ENCODE results near the gene METRN.

METRN gene

DNA sequence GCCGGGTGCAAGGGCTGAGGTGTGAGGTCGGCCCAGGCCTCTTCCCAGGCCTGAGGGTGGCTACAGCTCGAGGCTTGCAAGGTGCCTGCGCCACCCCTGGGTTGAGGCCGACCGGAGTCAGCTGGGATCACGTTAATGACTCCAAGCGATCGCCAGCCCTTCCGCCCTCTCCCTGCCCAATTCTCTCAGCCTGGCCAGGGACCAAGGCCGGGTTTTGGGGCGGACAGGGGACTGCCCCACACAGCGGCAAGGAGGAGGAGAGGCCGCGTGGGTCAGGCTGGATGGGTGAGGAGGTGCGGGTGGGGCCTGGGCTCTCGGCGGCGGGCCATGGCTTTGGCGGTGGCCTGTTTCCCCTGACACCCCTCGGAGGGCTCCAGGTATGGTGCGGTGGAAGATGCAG lies 21.6 kb upstream of the METRN start:
- FAIRE-seq = no peak

DNA sequence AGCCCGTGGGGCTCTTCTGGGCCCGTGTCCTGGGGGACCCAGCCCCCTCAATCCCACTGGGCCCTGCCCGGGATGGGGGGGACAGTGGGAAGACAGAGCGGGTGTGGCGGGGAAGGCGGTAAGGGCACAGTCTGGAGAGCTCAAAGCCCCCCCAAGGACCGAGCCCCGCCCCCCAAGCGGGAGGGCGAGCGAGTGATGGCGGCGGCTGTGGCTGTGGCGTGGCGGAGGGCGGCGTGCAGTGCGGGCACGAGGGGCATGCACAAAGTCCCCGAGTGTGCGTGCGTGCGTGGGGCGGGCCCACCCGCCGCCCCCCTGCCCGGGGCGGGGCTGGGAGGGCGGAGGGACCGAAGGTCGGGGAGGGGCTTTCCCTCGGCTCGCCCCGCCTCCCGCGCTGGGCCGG lies 21.2 kb upstream of the METRN start:
- no peak for FAIRE-seq

- no peak for FAIRE-seq
Measured at GRCh38 chr16:694187-694862, 20.6 kb upstream of the METRN start.

DNA sequence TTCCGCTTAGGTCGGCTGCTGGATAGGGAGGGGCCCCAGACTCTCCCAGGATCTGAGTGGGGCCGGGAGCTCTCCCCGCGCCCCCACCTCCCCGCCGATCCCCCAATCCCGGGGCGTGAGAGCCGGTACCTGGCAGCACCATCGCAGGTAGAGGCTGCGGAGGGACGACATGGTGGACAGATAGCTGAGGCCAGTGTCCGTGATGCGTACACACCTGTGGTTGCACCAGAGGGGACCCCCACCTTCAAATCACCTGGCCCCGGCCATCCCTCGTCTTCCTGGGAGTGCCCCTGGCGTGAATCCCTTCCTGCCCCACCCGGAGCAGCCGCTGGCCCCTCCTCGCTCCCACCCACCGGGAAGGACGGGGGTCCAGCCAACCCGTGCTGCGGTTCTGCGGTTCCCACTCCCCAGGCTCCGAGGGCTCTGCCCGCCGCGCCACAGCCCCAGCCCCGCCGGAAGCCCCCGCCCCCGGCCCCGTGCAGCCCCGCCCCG lies 20.0 kb upstream of the METRN start:
- no peak for FAIRE-seq

DNA sequence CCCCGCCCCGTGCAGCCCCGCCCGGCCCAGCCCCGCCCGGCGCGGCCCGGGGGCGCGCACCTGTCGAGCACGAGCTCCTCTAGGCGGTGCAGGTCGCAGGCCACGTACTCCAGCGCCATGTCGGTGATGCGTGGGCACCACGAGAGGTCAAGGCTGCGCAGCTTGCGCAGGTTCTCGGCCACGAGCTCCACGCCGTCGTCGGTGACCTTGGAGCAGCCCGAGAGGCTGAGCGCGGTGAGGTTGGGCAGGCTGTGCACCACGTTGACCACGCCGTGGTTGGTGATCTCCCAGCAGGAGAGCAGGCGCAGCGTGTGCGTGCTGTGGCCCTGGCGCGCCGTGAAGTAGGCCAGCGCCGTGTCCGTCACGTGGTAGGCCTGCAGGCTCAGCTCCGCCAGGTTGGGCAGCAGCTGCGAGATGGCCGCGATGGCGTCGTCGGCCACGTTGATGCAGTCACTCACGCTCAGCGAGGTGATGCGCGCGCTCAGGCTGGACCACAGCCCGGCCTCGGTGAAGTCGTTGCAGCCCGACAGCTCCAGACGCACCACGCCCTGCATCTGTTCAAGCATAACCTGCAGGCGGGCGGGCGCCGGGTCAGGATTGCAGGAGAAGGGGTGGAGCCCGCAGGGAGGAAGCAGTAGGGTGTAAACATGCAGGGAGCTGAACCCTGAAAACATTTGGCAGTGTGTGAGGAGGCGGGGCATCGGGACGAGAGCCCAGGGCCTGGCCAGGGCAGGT lies 19.4 kb upstream of the METRN start:
- FAIRE-seq = no peak

GRCh38 chr16:698911-699671 lies 15.8 kb upstream of the METRN start:
- FAIRE-seq = no peak

- FAIRE-seq = no peak
Measured at GRCh38 chr16:700684-701584, 14.0 kb upstream of the METRN start.

DNA sequence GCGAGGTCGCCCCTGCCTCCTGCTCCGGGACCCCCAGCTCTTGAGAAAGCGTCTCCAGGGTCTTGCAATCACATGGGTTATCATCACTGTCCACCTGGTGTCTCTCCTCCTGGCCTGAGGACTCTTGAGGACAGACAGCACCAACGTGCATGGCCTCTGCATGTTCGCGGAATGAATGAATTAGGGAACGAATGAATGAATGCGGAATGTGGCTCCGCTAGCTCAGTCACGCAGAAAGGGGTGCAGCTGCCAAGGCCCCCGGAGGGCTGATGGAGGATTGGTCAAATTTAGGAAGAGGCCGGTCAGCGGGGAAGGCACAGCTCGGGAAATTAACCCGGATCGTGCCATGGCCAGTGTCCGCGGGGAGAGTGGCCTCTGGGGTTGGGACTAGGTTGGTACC lies 12.6 kb upstream of the METRN start:
- no peak for FAIRE-seq

DNA sequence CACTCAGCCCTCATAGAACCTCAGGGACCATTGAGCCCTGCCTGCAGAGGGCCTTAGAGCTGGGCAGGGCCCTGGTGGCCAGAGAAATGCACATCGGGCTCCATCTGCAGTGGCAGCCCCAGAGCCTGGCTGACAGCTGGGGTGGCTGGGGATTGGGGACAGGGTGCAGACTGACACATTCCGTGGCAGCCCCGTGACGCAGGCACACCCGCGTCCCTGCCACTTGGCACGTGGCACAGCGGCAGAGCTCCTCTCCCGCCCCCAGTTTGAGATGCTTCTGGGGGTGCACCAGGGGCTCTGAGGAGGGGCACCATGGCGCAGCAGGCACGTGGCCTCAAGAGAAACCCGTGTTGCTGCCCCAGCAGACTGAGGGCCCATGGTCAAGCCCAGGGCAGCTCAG lies 11.5 kb upstream of the METRN start:
- FAIRE-seq = no peak

GRCh38 chr16:704047-704446 lies 10.9 kb upstream of the METRN start:
- no peak for FAIRE-seq

GRCh38 chr16:704552-705380 lies 10.2 kb upstream of the METRN start:
- no peak for FAIRE-seq

GRCh38 chr16:705431-706188 lies 9.3 kb upstream of the METRN start, which contains the start of gene FBXL16:
Gene FBXL16, minus strand, starts transcription at chr16:705801. Its CDS starts 8,396 bp downstream, at chr16:697405.
- FAIRE-seq = no peak

GRCh38 chr16:706189-707061 lies 8.5 kb upstream of the METRN start:
- no peak for FAIRE-seq

DNA sequence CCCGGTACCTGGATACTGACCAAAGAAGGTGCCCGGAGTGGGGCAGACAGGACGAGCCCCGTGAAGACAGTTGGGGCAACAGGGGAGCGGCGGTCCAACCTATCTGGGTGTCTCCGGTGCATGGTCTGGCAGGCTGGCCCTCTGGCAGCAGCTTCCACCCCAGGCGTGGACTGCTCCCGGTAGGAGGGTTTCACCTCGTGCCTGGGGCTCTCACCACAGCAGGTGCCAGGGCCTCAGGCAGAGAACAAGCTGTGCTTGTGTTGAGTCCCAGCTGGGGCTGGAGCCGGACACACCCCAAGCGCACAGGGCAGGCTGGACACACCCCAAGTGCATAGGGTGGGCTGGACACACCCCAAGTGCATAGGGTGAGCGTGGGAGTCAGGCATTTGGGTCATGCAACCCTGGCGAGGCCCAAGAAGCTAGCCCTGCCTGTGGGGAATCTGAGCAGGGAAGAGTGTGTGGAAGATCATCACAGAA lies 7.8 kb upstream of the METRN start:
- FAIRE-seq = no peak

DNA sequence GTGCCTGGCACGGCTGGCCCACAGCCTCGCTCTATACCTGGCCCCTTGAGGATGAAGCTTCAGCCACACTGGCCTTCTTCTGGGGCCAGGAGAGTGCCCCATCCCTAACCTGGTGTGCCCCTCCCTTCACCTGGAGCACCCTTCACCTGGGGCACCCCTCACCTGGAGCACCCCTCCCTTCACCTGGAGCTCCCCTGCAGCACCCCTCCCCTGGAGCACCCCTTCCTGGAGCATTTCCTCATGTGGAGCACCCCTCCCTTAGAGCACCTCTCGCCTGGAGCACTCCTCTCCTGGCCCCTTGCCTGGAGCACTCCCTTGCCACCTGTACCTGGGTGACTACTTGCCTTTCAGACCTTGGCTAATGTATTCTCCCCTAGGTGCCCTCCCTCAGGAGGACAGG lies 6.9 kb upstream of the METRN start:
- no peak for FAIRE-seq

- no peak for FAIRE-seq
Measured at GRCh38 chr16:708959-709358, 6.0 kb upstream of the METRN start.

DNA sequence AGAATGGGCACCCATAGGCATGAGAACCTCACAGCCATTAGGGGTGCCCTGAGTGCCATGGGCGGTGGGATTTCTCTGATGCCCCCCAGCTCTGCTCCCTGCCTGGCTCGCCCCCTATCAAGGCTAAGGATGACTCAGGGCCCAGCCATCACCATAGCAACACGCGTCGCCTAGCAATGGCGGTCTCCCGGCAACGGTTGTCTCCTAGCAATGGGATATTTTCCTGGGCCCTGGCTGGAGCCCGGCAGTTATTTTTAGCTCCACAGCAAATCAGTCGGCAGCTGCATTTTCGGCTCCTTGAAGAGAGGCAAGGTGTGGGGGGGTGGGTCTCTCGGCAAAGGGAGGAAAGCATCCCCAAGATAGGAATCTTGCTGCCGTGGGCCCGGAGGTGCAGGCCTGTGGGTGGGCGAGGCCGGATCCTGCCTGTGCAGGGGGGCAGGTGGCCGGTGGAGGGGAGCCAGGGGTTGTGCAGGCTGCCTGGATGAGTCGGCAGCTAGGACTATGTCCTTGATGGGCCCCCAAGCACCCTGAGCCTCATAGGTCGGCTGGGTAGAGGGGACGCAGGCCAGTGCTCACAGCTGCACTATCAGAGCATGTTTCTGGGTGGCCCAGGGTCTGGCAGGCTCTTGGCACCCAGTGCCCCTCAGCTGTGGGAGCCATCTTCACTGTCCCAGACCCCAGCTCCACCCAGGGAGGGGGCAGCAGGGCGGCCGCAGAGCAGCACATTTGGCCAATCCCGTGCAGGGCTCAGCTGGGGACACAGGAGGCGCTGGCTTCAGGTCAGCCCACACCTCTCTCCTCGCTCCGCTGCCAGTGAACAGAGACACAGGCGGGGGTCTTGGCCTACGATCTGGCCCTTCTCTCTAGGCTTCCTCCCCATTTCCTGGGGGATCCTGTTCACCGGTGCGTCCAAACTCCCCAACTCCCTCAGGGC lies 5.1 kb upstream of the METRN start:
- FAIRE-seq = no peak

- no peak for FAIRE-seq
Measured at GRCh38 chr16:710500-711075, 4.3 kb upstream of the METRN start.

Data from endometrium (tissue), 2 donors.